Effector memory CD4-positive, alpha-beta T cell (primary cell): ENCODE data around the gene RAB44.

ENCODE experiments used
- DNase-seq, 3 donors: peaks; one replicate each; pipeline ENCODE4 v3.0.0-alpha.2; 2020
- H3K27ac ChIP-seq: 2 replicates; pipeline ENCODE4 v1.7.0; 2013; ENCODE audit warnings: mild to moderate bottlenecking, low read length, moderate library complexity; ENCODE audit not compliant: insufficient read depth, poor library complexity, severe bottlenecking
- H3K27me3 ChIP-seq: replicated peaks from 2 replicates; pipeline ENCODE4 v1.7.0; 2013; ENCODE audit warnings: mild to moderate bottlenecking, low read length; ENCODE audit not compliant: insufficient read depth, control insufficient read depth, poor library complexity, severe bottlenecking
- H3K36me3 ChIP-seq: 2 replicates; pipeline ENCODE4 v1.7.0; 2013; ENCODE audit warnings: mild to moderate bottlenecking, low read length, moderate library complexity; ENCODE audit not compliant: control insufficient read depth, insufficient read depth
- H3K4me1 ChIP-seq: 2 replicates; pipeline ENCODE4 v1.7.0; 2013; ENCODE audit warnings: low read length, mild to moderate bottlenecking; ENCODE audit not compliant: control insufficient read depth, insufficient read depth, poor library complexity, severe bottlenecking
- H3K4me3 ChIP-seq: 2 replicates; pipeline ENCODE4 v1.7.0; 2013; ENCODE audit warnings: low read length, low read depth, mild to moderate bottlenecking; ENCODE audit not compliant: insufficient read depth, poor library complexity, severe bottlenecking
- H3K9me3 ChIP-seq: 2 replicates; pipeline ENCODE4 v1.7.0; 2013; ENCODE audit warnings: mild to moderate bottlenecking, low read length, moderate library complexity; ENCODE audit not compliant: control insufficient read depth

The RAB44 gene

DNA sequence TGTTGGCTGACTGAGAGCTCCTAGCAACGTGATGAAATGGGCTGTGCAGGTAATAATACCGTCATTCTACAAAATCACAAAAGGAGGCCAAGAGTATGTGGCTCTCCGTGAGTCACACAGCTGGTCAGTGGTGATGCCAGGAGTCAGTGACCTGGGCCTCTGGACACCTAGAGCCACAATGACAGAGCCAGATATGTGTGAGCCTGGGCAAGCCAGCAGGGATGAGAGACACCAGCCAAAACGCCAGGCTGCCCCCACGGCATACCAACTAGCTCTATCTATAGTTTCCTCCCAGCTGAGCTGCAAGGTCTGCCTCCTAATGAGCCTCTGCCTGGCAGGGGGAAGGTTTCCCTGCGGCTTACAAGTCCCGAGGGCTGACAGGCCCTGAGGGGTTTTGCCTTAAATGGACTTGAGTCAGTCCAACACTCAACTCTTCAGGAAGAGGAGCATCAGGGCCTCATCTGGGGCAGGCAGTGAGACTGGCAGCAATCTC lies 71.6 kb downstream of the RAB44 start:
- Histone ChIP-seq H3K27ac (peak overlapping the region; percentile 48), H3K4me1 (peaks cover 29% of the 10 kb centered on the region), H3K9me3 (no peaks in the 10 kb centered on the region), H3K27me3 (no peaks in the 10 kb centered on the region), H3K36me3 (no peaks in the 10 kb centered on the region), H3K4me3 (no peak overlapping the region)
- DNase-seq: no peak

GRCh38 chr6:36769676-36770499 lies 72.3 kb downstream of the RAB44 start:
- Histone ChIP-seq H3K27me3 (no peaks in the 10 kb centered on the region), H3K27ac (peak overlapping the region; percentile 48), H3K9me3 (no peaks in the 10 kb centered on the region), H3K4me1 (peaks cover 29% of the 10 kb centered on the region), H3K4me3 (peak overlapping the region; percentile 17), H3K36me3 (no peaks in the 10 kb centered on the region)
- no peak for DNase-seq

GRCh38 chr6:36771145-36771544 lies 73.5 kb downstream of the RAB44 start:
- Histone ChIP-seq H3K4me1 (peaks cover 28% of the 10 kb centered on the region), H3K27ac (no peak overlapping the region)

GRCh38 chr6:36772397-36772796 lies 74.8 kb downstream of the RAB44 start:
- Histone ChIP-seq H3K4me3 (no peak overlapping the region), H3K36me3 (no peaks in the 10 kb centered on the region), H3K4me1 (peaks cover 26% of the 10 kb centered on the region), H3K9me3 (no peaks in the 10 kb centered on the region), H3K27ac (no peak overlapping the region), H3K27me3 (no peaks in the 10 kb centered on the region)
- no peak for DNase-seq

More at GRCh38 chr6:36771145-36771544, 73.5 kb downstream of the RAB44 start:
- H3K27me3 ChIP-seq: no peaks in the 10 kb centered on the region
- no peak overlapping the region for H3K4me3 ChIP-seq
- DNase-seq: no peak
- H3K9me3 ChIP-seq: no peaks in the 10 kb centered on the region
- H3K36me3 ChIP-seq: no peaks in the 10 kb centered on the region

DNA sequence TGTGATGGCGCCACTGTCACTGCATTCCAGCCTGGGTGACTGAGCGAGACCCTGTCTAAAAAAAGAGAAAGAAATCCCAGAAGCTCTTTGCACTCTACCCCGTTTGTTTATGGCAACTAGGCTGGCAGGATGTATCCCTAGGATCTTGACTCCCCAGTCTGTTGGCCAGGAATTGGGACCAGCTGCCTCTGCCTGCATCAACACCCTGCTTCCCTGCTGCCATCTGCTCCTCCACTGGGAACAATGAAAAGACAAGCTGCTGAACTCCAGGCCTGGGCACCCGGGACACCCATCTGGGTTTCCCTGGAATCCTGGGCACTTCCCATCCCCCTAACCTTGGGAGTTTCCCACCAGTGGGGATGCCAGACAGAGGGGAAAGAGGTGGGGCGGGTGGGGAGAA lies 76.7 kb downstream of the RAB44 start:
- H3K27ac ChIP-seq: no peak overlapping the region
- H3K4me3 ChIP-seq: no peak overlapping the region
- no peaks in the 10 kb centered on the region for H3K27me3 ChIP-seq
- H3K4me1 ChIP-seq: peaks cover 15% of the 10 kb centered on the region
- DNase-seq: no peak
- no peaks in the 10 kb centered on the region for H3K9me3 ChIP-seq
- no peaks in the 10 kb centered on the region for H3K36me3 ChIP-seq

GRCh38 chr6:36776167-36776566 lies 78.5 kb downstream of the RAB44 start:
- no peaks in the 10 kb centered on the region for H3K27me3 ChIP-seq
- no peaks in the 10 kb centered on the region for H3K4me1 ChIP-seq
- DNase-seq: no peak
- H3K4me3 ChIP-seq: no peak overlapping the region
- H3K9me3 ChIP-seq: no peaks in the 10 kb centered on the region
- H3K27ac ChIP-seq: no peak overlapping the region
- H3K36me3 ChIP-seq: no peaks in the 10 kb centered on the region

DNA sequence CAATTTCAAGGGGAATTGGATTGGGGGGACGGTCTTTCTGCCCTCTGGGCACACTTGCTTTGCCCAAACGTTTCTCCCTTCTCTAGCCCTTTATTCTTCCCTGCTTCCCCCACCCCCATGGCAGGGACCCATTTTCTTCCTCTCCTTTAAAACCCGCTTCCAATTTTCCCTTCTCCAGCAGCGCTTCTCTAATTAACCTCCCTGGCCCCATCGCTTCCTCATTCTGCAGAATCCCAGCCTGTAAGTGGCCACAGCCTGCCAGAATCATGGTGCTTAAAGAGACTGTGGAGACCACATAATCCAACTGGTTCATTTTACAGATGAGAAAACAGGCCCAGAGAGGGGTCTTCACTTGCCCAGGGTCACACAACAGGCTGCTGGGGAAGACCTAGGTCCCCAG lies 80.2 kb downstream of the RAB44 start:
- Histone ChIP-seq H3K9me3 (no peaks in the 10 kb centered on the region), H3K27me3 (no peaks in the 10 kb centered on the region), H3K36me3 (no peaks in the 10 kb centered on the region), H3K4me1 (no peaks in the 10 kb centered on the region), H3K4me3 (no peak overlapping the region), H3K27ac (no peak overlapping the region)
- no peak for DNase-seq

GRCh38 chr6:36779227-36779626 lies 81.6 kb downstream of the RAB44 start:
- Histone ChIP-seq H3K27ac (no peak overlapping the region), H3K4me3 (no peak overlapping the region), H3K36me3 (no peaks in the 10 kb centered on the region), H3K9me3 (no peaks in the 10 kb centered on the region), H3K27me3 (no peaks in the 10 kb centered on the region), H3K4me1 (no peaks in the 10 kb centered on the region)
- no peak for DNase-seq

GRCh38 chr6:36780442-36781177 lies 83.0 kb downstream of the RAB44 start:
- no peaks in the 10 kb centered on the region for H3K27me3 ChIP-seq
- no peak overlapping the region for H3K4me3 ChIP-seq
- H3K4me1 ChIP-seq: no peaks in the 10 kb centered on the region
- DNase-seq: no peak
- H3K36me3 ChIP-seq: no peaks in the 10 kb centered on the region
- H3K9me3 ChIP-seq: no peaks in the 10 kb centered on the region
- H3K27ac ChIP-seq: no peak overlapping the region

- H3K27ac ChIP-seq: no peak overlapping the region
- H3K9me3 ChIP-seq: no peaks in the 10 kb centered on the region
- H3K4me1 ChIP-seq: no peaks in the 10 kb centered on the region
- no peak for DNase-seq
- H3K27me3 ChIP-seq: no peaks in the 10 kb centered on the region
- H3K36me3 ChIP-seq: no peaks in the 10 kb centered on the region
- H3K4me3 ChIP-seq: no peak overlapping the region
These were observed 84.0 kb downstream of the RAB44 start for GRCh38 chr6:36781669-36782068.
